HG03342 (cell line): ENCODE results near the gene PAGE4.

ENCODE experiments used
- ATAC-seq: cut with Tn5 transposase; IDR thresholded peaks from one replicate; pipeline ENCODE4 v1.9.1; 2021; ENCODE audit warnings: mild to moderate bottlenecking, moderate library complexity; ENCODE audit not compliant: unreplicated experiment

PAGE4 gene, protein sequence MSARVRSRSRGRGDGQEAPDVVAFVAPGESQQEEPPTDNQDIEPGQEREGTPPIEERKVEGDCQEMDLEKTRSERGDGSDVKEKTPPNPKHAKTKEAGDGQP

DNA sequence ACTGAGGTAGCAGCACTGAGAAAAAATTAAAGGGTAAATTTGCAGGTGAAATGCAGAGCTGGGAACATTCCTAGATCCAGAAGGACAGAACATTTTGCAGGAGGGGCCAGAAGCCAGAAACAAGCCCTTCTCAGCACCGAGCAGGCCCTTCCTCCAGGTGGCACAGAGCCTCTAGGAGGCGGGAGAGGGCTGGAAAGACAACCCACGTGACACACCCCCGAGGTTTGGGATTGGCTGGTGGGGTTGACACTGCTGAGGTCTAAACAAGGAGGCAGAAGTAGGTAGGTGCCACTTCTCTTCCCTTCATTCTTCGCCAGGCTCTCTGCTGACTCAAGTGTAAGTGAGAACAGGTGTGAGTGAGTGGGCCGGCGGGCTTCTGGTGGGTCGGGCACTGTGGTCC lies at the start of gene PAGE4:
PAGE4 (plus strand) TSS at position 288 of the 400 bp plus-strand sequence. CDS start 1,126 bp downstream, outside the sequence.
- no peak for ATAC-seq

DNA sequence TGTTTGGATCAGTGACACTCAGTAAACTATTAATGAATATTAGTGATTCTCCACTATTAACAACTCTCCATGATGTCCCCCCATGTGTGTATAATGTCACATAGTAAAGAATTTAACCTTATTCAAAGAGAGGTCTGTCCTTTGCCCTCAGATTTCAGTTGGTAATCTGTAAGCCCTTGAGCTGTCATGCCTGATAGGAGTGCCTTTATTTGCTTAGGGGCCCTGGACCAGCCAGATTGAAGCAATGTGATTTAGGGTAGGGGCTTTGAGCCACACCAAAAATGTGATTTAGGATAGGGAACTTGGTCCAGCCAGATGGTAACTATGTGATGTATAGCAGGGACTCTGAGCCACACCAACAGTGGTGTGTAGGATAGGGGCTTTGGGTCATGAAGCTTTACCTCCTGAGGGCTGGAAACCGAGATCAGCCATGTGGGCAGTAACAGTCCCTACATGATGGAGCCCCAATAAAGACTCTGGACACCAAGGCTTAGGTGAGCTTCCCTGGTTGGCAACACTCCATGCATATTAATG lies 44.3 kb upstream of the PAGE4 start:
- no peak for ATAC-seq

DNA sequence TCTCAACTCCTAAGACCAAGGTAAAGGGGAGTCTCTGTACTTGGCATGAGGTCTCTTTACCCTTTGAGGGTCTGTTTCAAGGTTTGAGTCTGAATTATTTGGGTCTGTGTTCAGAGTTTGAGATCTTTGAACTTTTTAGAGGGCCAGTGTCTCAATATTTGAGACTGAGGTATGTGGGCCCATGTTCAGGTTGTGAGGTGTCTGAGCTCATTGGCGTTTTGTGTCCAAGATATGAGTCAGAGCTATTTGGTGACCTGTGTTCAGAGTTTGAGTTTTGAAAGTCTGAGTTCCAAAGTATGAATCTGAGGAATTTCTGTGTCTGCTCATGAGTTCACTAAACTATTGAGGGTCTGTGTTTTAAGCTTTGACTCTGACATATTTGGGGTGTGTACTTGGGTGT lies 36.7 kb upstream of the PAGE4 start:
- no peak for ATAC-seq

DNA sequence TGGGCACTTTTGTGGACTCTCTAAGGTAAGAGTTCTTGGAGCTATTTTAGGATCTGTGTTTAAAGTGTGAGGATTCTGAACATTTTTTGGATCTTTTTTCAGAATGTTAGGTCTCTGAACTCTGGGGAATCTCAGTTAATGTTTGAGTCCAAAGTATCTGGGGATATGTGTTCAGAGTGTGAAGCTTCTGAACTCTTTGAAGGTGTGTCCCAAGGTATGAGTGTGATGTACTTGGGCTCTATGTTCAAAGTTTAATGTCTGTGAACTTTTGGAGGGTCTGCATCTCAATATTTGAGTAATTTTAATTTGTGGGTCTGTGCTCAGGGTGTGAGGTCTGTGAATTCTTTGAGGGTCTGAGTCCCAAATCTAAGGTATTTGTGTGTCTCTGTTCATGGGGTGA lies 35.4 kb upstream of the PAGE4 start:
- ATAC-seq = no peak

DNA sequence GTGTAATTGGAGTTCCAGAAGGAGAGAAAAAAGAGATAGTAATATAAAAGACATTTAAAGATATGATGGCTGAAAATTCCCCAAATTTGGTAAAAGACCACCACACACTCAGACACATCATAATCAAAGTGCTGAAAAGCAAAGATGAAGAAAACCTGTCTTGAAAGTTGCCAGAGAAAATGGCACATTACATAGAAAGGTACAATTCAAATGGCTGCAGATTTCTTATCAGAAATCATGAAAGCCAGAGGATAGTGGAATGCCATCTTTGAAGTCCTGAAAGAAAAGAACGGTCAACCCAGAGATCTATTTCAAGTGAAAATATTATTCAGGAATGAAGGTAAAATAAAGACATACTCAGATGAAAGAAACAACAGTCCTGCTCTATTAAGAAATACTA lies 29.3 kb upstream of the PAGE4 start:
- no peak for ATAC-seq

DNA sequence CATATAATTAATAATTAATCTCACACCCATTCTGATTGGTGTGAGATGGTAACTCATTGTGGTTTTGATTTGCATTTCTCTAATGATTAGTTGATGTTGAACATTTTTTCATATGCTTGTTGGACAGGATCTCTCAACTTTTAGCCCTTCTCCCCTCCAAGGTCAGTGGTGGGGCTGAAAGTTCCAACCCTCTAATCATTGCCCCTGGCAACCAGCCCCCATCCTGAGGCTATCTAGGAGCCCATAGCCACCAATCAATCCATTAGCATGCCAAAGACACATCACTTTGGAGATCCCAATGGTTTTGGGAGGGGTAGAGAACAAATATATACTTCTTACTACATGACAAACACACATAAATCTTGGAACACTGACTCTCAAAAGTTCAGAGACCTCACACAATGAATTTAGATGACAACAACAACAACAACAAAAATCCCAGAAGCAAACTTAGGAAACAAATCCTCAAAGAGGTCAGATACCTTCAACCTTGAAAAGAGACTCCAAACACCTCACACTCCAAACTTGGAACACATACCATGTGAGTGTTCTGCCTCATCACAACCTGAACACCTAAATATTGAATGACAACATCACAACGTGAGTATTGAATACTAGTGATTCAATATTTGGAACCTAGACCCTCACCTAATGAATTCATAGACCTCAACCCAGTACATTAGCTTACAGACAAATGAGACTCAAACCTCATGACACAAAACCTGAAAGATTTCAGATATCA lies 19.0 kb upstream of the PAGE4 start:
- no peak for ATAC-seq

DNA sequence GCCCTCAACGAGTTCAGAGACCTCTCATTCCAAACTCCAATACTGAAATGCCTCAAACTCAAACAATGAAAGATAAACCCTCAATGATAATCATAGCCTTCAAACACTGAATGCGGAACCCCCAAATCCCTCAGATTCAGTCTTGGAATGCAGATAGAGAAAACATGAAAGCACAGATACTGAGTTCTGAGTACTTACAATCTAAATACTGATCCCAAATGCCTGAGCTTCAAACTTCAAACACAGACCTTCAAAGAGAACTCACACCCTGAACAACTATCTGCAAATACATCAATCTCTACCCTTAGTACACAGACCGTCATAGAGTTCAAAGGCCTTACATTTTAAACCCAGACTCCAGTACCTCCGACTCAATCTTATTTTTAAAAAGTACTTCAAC lies 16.9 kb upstream of the PAGE4 start:
- ATAC-seq = no peak

DNA sequence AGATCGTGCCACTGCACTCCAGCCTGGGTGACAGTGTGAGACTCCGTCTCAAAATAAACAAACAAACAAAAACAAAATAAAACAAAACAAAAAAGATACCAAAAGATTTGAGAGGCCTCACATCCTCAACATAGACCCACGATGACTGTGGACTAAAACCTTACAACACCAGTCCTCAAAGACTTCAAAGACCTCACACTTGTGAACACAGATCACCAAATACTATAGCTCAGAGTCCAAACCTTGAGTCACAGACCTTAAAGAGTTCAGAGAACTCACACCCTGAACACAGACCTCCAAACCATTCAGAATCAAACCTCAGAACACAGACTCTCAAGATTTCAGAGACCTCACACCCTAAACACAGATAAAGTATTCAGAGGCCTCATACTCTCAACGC lies 12.7 kb upstream of the PAGE4 start:
- no peak for ATAC-seq

DNA sequence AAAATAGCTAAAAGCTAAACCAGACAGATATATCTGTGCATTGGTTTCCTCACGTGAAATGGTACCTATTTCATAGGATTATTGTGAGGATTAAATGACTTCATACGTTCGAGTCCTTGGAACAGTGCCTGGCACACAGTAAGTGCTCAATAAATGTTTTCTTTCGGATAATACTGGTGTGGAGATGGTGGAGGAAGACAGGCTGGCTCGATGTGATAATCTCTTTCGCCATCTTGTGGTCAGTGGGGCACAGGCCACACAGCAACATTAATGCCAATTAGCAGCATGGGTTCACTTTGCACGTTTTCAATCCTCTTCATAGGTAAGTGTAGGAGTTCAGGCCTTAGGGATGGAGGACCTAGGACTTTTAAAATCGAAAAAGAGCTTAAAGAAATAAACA lies 9.3 kb downstream of the PAGE4 start:
- no peak for ATAC-seq

DNA sequence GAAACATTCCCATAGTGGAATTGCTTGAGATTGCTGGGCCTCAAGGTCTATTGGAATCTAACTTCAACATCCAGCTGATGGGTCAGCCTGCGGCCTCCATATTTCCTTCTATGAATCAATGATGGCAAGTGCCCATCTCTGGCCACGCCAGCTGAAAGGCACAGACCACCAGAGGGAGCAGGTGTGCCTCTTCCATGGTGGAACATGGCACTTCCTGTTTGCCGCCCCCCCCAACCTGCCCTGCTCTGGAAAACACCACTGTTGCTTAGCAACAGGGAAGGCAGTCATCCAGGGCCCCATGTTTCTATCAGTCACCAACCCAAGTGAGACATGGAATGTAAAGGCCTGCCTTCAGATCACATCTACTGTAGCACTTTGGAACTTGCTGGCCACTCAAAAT lies 11.6 kb downstream of the PAGE4 start:
- peak; percentile 60 for ATAC-seq

DNA sequence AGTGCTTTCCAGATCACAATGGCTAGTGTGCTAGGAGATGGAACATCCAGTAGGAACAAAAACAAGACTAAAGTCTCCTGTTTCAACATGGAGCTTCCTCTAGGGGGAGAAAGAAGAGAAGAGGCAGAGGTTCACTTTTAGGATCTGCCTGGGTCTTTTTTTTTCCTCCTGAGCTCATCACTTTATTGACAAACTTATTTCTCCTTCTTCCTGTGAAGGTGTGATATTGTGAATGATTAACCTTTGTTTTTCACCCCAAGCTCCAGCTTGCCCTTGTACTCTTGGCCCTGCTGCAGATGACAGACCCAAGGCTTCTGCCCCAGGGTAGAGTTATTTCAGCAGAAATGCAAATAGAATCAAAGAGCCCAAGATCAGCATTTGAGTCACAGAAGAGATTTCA lies 13.5 kb downstream of the PAGE4 start:
- ATAC-seq = no peak

DNA sequence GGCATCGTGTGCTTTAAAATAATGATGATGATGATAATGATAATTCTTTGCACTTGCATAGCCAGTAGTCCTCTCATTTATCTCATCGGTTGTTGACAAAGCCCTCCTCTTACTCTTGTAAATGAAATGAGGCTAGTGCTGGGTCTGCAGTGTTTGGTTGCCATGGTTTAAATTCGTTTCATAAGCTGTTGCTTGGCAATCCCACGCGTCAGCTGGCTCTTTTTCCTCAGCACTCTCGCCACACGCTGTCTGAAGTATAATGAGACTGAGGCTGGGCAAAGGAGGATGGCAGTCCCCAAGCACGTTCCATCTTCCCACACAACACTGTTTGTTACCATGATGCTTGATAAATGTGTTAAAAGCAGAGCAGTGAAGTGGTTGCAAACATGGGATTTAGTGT lies 15.5 kb downstream of the PAGE4 start:
- no peak for ATAC-seq

DNA sequence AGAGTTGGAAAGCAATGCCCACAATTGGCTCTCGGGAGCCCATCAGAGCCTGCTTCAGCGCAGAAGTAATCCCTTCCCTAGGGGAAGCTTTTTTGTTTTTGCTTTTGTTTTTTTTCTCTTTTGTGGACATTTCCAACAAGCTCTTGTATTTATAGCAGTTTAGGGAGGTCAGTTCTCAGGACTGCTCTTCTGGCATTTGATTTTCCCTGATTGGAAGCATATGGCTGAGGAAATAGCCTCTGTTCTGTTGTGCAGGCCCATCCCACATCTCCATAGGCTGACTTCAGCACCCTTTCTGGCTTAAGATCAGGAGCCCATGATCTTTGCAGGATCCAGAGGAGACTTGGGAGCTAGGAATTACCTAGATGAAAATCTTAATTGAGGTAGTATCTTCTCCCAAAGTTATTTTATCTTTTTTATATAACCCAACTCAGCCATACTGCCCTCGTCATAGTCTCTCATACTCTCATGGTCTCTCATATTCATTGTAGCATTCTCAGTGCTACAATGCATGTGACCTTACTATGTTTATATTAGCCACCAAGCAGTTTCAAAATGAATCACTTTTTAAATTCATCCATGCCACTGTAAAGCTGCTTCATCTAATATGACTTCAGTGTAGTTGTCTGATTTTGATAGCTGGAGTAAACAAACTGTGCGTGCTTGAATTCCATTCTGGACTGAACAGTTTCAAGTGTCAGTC lies 16.7 kb downstream of the PAGE4 start:
- ATAC-seq = no peak

DNA sequence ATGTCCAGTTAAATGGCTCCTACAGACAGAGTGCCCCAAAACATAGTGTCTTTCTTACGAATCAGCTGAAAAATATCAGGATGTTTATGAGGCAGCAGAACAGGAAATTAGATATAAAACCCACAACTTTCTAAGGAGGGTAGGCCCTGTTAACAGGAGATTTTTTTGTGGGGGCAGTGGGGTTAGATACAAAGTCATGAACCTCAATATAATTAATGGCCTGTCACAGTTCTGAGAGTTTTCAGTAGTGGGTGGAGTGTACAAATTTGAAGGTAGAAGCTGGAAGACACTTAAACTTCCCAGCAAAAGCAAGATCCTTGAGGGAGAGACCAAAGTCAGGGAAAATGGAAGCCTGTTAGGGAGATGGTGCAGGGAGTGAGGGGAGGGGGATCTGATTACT lies 17.4 kb downstream of the PAGE4 start:
- no peak for ATAC-seq

DNA sequence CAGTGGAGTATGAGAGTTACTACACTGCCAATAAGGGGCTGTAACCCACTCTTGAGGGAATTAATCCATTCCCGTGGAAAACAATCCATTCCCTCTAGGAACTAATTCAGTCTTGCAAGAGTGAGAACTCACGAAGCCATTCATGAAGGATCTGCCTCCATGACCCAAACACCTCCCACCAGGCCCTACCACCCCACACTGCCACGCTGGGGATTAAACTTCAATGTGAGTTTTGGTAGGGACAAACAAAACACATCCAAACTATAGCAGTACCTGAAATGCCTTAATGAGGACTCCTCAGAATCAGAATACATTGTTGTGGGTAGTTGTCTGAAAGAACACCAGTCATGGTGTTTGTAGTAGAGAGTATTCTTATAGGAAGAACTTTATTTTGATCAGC lies 19.2 kb downstream of the PAGE4 start:
- no peak for ATAC-seq

DNA sequence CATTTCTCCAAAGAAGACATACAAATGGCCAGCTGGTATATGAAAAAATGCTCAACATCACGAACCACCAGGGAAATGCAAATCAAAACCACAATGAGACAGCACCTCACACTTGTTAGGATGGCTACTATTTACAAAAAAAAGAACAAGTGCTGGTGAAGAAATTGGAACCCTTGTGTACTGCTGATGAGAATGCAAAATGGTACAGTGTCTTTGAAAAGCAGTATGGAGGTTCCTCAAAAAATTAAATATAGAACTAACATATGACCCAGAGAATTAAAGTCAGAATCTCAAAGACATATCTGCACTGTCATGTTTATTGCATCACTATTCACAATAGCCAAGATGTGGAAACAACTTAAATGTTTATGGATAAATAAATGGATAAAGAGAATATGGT lies 20.9 kb downstream of the PAGE4 start:
- no peak for ATAC-seq

DNA sequence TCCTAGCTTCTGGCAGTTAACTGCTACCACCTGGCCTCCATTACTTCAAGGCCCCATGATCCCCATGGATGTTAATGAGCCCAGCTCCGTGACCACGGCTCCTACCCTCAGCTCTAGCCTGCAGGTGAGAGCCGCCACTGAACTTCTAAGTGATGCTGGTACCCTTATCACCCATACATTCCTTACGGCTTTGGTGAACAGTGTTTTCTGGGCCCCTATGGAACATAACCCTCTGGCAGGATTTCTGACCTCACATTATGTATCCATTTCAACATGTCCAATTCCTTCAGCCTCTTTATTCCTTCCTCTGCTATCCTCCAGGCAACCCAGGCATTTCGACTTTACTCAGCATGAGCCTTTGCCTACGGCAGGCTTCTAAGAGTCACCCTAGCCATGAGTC lies 24.6 kb downstream of the PAGE4 start:
- ATAC-seq = no peak

DNA sequence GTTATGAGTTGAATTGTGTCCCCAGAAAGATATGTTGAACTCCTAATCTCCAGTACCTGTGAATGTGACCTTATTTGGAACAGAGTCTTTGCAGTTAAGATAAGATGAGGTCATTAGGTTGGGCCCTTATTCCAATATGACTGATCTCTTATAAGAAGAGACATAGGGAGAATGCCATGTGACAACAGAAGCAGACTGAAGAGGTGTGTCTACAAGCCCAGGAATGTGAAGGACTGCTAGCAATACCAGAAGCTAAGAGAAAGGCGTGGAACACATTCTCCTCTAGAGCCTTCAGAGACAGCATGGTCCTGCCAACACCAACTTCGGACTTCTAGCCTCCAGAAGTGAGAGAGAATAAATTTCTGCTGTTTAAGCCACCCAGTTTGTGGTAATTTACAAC lies 27.7 kb downstream of the PAGE4 start:
- ATAC-seq = no peak

DNA sequence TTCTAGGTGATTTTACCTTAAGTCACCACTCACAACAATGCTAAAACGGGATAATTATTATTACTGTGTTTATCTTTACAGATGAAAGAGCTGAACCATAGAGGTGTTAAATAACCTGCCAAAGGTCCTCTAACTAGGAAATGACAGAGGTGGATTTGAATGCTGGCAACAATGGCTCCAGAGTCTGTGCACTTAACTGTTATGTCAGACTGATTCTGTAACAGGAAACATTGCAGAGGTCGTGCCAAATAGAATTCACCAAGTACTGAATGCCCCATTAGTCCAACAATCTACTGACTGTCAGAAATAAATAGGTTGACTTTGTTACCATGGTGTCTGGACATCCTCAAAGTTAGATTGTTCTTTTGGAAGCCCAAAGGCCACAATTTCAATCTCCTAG lies 29.2 kb downstream of the PAGE4 start:
- no peak for ATAC-seq

DNA sequence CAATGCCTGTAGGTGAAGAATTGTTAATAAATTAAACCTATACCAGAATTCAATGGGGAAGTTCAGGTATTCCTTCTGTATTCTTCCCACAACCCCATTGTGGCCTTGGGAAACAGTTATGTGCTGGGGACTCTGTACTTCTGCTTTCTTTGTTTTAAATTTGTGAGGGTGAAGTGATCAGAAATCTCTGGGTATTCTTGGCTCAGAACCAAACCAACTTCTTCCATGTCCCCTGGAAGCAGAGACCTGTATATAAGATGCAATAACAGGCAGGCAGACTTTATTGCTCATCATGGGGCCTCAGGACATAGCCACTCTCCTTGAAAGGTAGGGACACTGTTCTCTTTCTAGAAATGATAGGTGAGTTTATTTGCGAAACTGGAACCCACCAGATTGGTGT lies 30.4 kb downstream of the PAGE4 start:
- ATAC-seq = no peak

DNA sequence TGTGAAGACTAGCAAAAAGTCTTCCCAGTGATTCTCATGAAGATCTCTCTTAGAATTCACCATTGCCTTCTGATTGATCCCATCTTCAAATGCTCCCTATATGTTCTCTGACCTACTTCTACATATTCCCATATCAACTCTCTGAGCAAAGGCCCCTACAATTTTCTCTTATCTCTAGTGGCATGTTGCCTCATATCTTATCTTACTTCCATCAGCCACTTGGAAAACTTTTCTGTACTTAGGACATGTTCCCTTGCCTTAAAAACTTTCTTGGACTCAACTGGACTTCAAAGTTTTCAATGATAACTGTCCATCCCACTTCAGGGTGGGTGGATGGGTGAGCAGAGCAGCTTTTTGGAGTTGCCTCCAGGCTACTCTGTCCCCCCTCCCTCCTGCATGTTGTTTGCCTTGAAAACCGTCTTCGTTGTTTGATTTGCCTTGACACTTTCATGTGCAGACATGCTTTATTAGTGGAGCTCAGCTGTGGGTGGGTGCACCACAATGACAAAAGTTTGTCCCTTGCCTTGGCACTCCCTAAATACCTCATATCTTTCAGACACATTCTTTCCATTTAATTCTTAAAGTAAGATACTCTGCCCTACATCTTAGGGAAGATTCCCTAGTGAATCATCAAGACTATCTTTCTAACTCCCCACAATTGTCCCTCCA lies 31.9 kb downstream of the PAGE4 start:
- ATAC-seq = no peak

DNA sequence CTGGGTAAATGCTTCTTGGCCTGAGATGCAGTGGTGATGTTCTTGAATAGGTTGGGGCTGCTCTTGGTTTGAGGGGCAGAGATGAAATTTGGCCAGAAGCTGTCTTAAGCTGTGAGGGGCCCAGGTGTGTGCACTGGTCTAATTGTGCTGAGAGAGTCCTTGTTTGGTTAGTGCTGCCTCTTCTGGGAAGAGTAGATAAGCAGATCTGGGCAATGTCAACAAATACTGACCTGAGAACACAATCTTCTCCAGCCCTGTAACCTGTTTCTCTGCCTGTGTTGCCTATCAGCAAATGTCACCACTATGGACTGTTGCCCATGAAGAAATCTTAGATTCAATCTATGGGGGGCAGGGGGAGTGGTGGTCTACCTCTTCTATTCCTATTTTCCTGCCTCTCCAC lies 33.0 kb downstream of the PAGE4 start:
- no peak for ATAC-seq
